NOMO-1 treated with DMSO at 0.1 percent for 48 hours (cell line): ENCODE data around the gene RNF135.
"Not testable (repeated sequence)": the region's sequence is repeated elsewhere in the genome, so short reads cannot be mapped to it uniquely, and the experiment has no call there.

Experiments
- DNase-seq: peaks from one replicate; lab custom pipeline; 2025; ENCODE audit not compliant: unreplicated experiment; lab: John Stamatoyannopoulos, UW

RNF135 gene, protein sequence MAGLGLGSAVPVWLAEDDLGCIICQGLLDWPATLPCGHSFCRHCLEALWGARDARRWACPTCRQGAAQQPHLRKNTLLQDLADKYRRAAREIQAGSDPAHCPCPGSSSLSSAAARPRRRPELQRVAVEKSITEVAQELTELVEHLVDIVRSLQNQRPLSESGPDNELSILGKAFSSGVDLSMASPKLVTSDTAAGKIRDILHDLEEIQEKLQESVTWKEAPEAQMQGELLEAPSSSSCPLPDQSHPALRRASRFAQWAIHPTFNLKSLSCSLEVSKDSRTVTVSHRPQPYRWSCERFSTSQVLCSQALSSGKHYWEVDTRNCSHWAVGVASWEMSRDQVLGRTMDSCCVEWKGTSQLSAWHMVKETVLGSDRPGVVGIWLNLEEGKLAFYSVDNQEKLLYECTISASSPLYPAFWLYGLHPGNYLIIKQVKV

GRCh38 chr17:30970831-30971567 is at the start of gene RNF135:
TSS of gene RNF135 (plus strand) at chr17:30971039. CDS start at chr17:30971074, 35 bp downstream.
- peak; percentile 88 for DNase-seq

DNA sequence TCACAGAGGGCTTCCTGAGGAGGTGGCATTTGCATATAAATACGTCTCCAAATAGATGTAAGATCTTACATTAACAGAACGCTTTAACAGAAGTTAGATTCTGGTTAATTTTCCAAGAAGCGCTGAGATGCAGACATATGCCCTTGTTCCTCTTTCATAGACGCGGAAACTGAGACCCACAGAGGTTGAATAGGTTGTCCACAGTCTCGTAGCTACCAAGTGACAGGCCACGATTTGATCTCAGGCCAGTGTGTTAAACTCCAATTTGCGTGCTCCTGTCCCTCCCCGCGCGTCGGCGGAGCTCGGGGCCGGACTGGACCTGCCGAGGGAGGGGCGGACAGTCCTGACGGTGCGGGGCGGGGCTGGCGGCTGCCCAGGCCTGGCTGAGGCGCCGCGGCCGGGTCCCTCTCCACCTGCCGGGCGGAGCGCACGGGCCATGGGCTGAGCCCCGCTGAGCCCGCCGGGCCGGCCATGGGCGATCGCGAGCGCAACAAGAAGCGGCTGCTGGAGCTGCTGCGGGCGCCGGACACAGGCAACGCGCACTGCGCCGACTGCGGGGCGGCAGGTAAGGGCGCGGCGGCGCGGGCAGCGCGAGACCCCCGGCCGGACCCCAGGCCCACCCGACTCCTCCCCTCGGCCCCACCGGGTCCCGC is 49.2 kb upstream of the RNF135 start, which contains the start of gene ADAP2:
Gene ADAP2 (plus strand): TSS at position 402 of the 653 bp plus-strand sequence. CDS start 70 bp downstream, at position 472.
- peak; percentile 61 for DNase-seq

DNA sequence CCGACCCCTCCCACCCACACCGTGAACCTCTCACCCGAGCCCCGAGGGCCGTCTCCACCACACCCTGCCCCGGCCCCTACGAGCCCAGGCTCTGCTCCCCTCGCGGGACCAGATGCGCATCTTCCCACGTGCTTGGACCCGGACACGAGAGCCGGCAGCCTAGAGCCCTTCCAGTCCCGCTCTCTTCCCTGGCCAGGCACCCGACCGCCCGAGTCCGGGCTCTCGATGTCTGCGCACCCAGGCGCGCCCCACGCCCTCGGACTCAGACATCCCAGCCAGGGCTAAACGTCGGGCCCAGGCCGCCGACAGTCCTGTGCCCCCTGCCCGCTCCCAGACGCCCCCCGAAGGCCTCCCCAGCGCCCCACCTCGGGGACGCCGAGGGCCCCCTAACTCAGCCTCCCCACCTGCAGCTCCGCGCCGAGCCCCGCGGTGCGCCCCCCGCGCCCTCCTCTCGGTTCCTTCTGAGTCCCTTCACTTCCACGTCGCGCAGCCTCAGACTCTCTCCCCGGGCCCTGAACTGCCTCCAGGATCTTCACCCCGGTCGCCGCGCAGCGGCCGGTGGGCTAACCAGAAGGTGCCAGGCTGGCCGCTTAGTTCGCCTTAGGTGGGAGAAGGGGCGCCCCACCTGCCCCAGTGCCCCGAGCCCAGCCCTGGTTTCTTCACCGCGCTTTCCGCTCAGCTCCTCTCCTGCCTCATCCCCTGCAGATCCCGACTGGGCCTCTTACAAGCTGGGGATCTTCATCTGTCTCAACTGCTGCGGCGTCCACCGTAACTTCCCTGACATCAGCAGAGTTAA is 48.4 kb upstream of the RNF135 start:
- DNase-seq: peak; percentile 5

DNA sequence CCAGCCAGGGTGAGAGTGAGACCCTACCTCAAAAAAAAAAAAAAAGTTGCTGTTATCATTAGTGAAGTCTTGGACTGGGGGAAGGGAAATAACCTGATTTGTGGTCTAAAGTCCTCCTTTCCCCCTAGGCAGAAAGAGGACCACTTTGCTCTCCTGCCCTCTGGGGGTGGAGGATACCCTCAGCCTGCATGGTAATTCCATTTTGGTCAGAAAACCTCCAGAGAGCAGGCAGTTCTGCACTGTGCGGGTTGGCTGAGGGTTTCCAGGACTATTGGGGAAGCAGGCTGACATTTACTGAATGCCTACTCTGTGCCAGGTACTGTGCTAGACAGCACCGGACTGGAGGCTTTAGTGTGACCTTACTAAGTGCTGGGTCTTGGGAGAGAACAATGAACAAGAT is 46.5 kb upstream of the RNF135 start:
- no peak for DNase-seq

DNA sequence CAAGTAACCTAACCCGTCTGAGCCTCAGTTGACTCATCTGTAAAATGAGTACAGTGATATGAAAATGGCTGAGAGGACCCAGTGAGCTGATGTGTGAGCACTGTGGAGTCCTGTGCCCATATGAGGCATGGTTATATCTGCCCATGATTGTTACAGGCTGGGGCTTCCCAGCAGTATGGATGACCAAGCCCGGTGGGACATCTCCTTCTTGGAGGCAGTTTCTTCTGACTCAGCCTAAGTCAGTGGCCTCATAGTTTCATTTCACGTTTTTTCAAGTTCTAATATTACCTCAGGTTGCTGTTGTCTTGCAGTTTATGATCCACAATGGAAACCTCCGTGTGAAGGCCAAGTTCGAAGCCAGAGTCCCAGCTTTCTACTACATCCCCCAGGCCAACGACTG is 44.3 kb upstream of the RNF135 start:
- peak; percentile 60 for DNase-seq

DNA sequence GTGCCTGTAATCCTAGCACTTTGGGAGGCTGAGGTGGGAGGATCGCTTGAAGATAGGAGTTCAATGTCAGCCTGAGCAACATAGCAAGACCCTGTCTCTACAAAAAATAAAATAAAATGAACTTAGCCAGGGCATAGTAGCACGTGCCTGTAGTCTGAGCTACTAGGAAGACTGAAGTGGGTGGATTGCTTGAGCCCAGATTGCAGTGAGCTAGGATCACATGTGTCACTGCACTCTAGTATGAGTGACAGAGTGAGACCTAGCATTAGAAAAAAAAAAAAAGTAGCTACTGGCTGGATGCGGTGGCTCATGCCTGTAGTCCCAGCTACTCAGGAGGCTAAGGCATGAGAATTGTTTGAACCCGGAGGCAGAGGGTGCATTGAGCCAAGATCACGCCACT is 43.1 kb upstream of the RNF135 start:
- DNase-seq: no peak

DNA sequence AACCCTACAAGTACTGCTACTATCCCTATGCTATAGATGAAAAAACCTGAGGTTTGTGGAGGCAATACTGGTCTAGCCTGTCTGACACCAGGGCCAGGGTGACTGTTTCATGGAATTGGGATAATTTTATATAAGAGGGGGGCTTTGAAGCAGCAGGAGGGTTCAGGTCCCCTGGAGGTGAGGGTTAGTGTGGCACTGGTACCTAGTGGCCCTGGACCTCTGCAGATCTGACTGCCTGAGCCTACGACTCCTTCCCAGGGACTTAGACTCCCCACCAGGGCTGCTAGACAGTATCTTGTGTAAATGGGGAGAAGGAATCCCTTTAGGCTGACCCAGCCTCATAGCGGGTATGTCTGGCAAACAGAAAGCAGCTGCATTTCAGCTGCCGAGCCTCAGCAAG is 42.3 kb upstream of the RNF135 start:
- DNase-seq: no peak

DNA sequence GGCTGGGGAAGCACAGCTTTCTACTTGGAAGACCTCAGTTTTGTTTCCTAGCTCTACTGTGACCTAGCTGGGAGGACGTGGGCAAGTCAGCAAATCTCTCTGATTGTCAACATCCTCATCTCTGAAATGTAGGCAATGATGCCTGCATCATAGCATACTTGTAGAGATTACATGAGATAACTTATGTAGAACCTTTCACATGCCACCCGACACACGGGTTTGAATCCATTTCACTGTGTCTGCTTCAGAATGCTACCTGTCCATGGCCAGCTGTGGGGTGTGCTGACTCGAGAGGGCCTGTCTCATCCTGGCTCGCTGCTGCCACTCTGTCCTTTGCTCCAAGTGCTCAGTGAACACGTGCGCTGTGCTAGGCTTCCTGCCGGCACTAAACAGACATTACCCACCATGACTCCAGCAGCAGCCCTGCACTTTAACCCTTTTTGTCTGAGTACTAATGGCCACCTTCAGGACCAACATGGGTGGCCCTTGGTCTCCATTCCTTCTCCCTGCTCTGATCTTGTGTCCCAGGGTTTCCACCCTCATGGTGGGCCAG is 41.7 kb upstream of the RNF135 start:
- DNase-seq: no peak

DNA sequence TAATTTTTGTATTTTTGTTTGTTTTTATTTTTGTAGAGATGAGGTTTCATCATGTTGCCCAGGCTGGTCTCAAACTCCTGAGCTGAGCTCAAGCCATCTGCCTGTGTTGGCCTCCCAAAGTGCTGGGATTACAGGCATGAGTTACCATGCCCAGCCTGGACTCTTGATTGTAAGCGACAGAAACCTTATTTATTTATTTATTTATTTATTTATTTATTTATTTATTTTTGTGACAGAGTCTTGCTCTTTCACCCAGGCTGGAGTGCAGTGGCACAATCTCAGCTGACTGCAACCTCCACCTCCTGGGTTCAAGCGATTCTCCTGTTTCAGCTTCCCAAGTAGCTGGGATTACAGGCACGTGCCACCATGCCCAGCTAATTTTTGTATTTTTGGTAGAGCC is 41.0 kb upstream of the RNF135 start:
- not testable (repeated sequence) for DNase-seq

DNA sequence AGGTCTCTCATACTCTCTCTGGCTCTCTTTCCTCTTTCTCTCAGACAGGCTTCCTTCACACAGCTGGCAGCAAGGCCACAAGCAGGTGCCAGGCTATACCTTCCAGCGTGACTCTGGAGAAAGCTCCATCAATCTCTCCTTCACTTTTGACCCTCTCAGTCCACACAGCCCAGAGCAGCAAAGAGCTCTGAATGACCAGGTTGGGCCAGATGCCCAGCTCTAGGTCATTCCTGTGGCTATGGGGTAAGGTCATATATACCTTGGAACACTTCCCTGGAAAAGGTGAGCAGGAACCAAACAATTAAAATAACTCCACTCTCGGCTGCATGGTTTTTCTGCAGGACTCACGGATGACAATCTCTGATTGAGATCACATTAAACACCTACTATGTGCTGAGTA is 40.3 kb upstream of the RNF135 start:
- DNase-seq: no peak

DNA sequence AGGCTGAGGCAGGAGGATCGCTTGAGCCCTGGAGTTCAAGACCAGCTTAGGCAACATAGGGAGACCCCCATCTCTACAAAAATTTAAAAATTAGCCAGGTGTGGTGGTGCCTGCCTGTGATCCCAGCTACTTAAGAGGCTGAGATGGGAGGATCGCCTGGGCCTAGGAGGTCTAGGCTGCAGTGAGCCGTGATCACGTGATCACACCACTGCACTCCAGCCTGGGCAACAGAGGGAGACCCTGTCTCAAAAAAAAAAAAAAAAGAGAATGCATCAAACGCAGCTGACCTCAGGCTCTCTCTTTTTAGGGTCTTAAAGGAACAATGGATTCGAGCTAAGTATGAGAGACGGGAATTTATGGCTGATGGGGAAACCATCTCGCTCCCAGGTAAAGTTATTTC is 39.3 kb upstream of the RNF135 start:
- DNase-seq: not testable (repeated sequence)

- DNase-seq: no peak
These were observed 36.9 kb upstream of the RNF135 start for GRCh38 chr17:30933966-30934365.

DNA sequence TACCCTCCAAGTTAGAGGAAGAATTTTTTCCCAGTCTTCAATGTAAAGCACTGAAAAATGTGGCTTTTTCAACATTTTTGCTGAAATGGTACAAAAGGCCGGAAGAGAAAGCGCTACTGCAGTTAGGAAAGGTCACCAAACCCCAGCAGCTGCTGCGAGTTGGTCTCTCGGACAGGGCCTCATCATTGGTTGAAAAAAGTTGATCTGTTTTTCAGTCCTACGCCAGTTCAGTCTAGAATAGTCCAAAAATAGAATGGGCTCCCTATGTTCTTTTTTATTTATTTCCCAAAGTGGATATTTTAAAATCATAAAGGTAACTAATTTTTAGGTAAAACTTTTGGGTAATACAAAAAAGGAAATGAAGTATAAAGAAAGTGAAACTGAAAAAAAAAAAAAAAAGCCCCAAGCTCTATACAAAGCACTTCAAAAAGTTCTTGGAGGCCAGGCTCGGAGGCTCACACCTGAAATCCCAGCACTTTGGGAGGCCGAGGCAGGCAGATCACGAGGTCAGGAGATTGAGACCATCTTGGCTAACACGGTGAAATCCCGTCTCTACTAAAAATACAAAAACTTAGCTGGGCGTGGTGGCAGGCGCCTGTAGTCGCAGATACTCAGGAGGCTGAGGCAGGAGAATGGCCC is 31.7 kb upstream of the RNF135 start:
- peak; percentile 74 for DNase-seq

DNA sequence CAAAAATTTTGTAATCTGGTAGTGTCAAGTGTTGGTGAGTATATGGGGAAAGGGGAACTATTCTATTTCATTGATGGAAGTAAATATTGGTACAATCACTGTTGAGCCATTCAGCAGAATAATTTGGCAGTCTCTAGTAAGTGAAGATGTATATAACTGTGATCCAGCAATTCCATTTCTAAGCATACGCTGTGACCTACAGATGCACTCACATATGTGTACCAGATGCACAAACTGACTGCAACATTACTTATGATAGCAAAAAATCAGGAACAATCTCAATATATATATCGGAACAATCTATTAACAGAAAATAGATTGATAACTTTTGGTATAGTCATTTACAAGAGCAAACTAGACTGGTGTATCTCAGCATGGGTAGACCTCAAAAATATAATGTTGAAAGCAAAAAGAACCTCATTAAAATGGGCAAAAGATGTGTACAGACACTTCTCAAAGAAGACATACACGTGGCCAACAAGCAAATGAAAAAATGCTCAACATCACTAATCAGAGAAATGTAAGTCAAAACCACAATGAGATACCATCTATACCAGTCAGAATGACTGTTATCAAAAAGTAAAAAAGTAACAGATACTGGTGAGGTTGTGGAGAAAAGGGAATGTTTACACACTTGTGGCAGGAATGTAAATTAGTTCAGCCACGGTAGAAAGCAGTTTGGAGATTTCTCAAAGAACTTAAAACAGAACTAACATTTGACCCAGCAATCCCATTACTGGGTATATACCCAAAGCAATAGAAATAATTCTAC is 28.3 kb upstream of the RNF135 start:
- no peak for DNase-seq

DNA sequence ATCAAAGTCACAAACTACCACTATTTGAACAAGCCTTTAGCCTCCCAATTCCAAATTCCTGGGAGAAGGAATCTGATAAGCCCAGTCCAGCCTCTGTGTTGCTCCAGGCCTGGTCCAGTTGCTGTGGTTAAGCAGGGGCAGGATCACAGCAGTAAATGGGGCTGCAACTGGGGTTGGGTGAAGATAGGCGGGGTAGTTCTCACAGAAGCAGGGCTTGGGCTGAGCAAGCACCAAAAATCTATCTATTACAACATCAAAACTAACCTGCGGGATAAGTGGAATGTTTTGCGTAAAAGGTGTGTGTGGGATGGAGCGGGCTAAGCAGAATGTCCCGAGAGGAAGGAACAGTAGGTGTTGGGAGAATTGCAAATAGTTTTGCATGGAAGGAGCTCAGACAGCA is 23.0 kb upstream of the RNF135 start:
- DNase-seq: no peak

DNA sequence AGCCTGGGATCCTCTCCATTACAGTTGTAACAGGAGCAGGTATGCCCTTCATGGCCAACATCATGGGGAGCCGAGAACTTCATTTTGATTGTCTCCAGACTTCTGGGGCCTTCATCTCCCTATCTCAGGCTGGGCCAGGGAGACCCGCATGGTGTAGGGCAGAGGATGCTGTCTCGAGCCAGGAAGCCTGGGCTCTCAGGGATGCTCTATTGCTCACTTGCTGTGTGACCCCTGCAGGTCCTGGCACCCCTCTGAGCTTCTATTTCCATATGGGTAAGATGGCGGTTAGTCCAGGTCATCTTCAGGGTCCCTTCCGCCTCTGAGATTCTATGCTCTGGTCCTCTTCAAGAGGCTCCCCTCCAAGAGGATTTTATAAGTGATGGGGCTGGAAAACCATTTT is 20.6 kb upstream of the RNF135 start:
- DNase-seq: no peak

- DNase-seq: no peak
These were observed 20.0 kb upstream of the RNF135 start for GRCh38 chr17:30950669-30951399.

DNA sequence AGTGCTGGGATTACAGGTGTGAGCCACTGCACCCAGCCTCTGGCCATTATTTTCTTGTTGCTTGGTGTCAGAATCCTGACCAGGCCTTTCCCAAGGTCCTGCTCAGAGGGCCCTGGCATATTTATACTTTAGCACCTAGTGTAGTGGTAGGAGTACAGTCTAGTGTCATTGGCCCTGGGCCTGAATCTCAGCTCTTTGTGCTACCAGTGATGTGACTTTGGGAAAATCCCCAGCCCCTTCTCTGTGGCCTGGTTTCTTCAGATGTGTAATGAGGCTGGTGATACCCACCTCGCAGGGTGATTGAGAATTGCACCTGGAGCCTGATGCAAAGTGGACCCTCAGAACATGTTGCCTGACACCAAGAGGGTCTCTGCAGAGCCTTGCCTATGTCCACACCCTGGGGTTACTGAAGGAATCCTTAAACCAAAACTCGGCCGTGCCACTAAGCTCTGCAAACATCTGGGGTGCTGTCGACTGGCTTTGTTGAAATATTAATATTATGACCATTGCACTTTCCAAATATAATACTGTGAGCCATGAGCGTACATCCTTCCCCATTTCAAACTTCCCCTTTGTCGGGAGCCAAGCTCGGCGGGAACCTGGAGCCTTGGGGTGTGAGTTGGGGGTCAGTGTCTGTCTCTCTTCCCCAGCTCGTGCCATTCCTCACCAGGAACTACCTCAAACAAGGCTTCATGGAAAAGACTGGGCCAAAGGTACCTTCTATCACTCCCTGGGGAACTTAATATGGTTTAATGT is 18.0 kb upstream of the RNF135 start:
- peak; percentile 66 for DNase-seq
